OCI-LY7 (cell line): ENCODE data around the gene SREK1IP1. TPM values are rescaled to one million over a fixed set of nuclear protein-coding genes. Genes with fewer than 3 reads are reported as not detected.

Source experiments
- BruUV-seq: library from RNA; stranded (reverse); fragments of 400-500 nt; replicated peaks from 2 replicates; lab custom pipeline; 2021; lab: Mats Ljungman, UMichigan
- CTCF ChIA-PET: fragments of 300-600 bp; sonication (Branson Sonifier 250); formaldehyde crosslinking; loops from one replicate; lab custom pipeline; 2022; ENCODE audit warnings: antibody characterized with exemption; ENCODE audit not compliant: unreplicated experiment; lab: Charles Lee
- POLR2A ChIA-PET: fragments of 300-600 bp; sonication (Branson Sonifier 250); formaldehyde crosslinking; loops from one replicate; lab custom pipeline; 2022; ENCODE audit warnings: antibody characterized with exemption; lab: Charles Lee
- DNase-seq: peaks from one replicate; pipeline ENCODE4 v3.0.0-alpha.2; 2015; ENCODE audit warnings: low spot score
- H2AFZ ChIP-seq: fragments of 200-600 bp; sonication (generic), shearing (Covaris generic); 2 replicates; pipeline ENCODE4 v1.6.1; 2014; ENCODE audit warnings: mild to moderate bottlenecking, antibody characterized with exemption, low read length, moderate library complexity
- H3K27ac ChIP-seq: fragments of 200-600 bp; sonication (generic); 2 replicates; pipeline ENCODE4 v1.5.1; 2014; ENCODE audit warnings: mixed run types, low read depth, mild to moderate bottlenecking, moderate library complexity, low read length, inconsistent platforms; ENCODE audit not compliant: poor library complexity, severe bottlenecking
- H3K36me3 ChIP-seq: fragments of 200-600 bp; sonication (generic); 2 replicates; pipeline ENCODE4 v1.6.1; 2014; ENCODE audit warnings: mild to moderate bottlenecking, antibody characterized with exemption, low read length, moderate library complexity, mixed read lengths; ENCODE audit not compliant: insufficient read depth
- H3K4me1 ChIP-seq: fragments of 200-600 bp; sonication (generic); 2 replicates; pipeline ENCODE4 v1.5.1; 2014; ENCODE audit warnings: mild to moderate bottlenecking, low read length; ENCODE audit not compliant: insufficient read depth, poor library complexity, severe bottlenecking
- H3K4me2 ChIP-seq: fragments of 200-600 bp; sonication (generic); 2 replicates; pipeline ENCODE4 v1.6.1; 2014; ENCODE audit warnings: mild to moderate bottlenecking, low read length
- H3K4me3 ChIP-seq: fragments of 200-600 bp; sonication (generic); 2 replicates; pipeline ENCODE4 v1.5.1; 2014; ENCODE audit warnings: mild to moderate bottlenecking, low read depth, low read length; ENCODE audit not compliant: poor library complexity, severe bottlenecking
- H3K79me2 ChIP-seq: fragments of 200-600 bp; sonication (generic); 2 replicates; pipeline ENCODE4 v1.6.1; 2016; ENCODE audit warnings: low read depth, mild to moderate bottlenecking, low read length, moderate library complexity, mixed read lengths; ENCODE audit not compliant: insufficient read depth
- H3K9me2 ChIP-seq: fragments of 200-600 bp; sonication (generic); 2 replicates; pipeline ENCODE4 v1.6.1; 2016; ENCODE audit warnings: mild to moderate bottlenecking, low read length, mixed read lengths; ENCODE audit not compliant: insufficient read depth
- H3K9me3 ChIP-seq: fragments of 200-600 bp; sonication (generic); 2 replicates; pipeline ENCODE4 v1.6.1; 2014; ENCODE audit warnings: mild to moderate bottlenecking, mixed run types, low read length, mixed read lengths
- H4K20me1 ChIP-seq: fragments of 200-600 bp; sonication (generic); 2 replicates; pipeline ENCODE4 v1.6.1; 2014; ENCODE audit warnings: mild to moderate bottlenecking, antibody characterized with exemption, low read length, moderate library complexity, mixed read lengths; ENCODE audit not compliant: insufficient read depth
- CTCF ChIP-seq: fragments of 200-600 bp; sonication (generic); conservative IDR thresholded peaks from 2 replicates; pipeline ENCODE4 v1.5.1; 2014; ENCODE audit warnings: mild to moderate bottlenecking, antibody characterized with exemption, low read length, moderate library complexity, mixed read lengths
- EZH2phosphoT487 ChIP-seq: fragments of 200-600 bp; sonication (generic); IDR thresholded peaks from 2 replicates; pipeline ENCODE4 v1.6.1; 2018; ENCODE audit warnings: low read depth, borderline replicate concordance, mild to moderate bottlenecking, mixed run types, antibody characterized with exemption, low read length, moderate library complexity, mixed read lengths
- intact Hi-C: fragments of 100-400 bp; cut with micrococcal nuclease; formaldehyde crosslinking; loops from one replicate; pipeline ENCODE4 v1.10.0; 2022; ENCODE audit not compliant: unreplicated experiment
- total RNA-seq, 2 experiments: library from RNA; depleted of rRNA in 1 of 2; stranded (reverse); fragments of >200 nt in 1 of 2; shearing (Covaris generic) in 1 of 2; gene quantifications; 2 replicates each; pipeline ENCODE4 v1.2.3, GENCODE V29; 2014 to 2022

SREK1IP1 gene
- total RNA-seq, 2 experiments from 2014 or later, result 4.8 to 23.0 TPM

DNA sequence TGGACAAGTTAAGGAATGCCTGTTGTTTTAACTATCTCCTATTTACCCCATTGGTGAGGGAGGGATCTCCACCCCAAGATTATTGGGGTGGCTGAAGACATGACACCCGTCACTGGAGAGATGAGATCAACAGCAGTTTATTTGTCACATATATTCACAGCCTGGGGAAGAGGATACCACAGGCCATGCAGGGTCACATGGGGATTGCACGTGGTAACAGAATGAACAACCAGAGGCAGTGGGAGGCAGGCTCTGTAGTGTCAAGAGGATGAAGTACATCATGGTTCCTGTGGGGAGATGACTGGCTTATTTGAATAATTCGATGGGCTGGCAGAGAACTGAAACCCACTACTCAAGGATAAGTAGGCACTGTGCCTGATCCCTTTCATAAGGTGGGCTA is 96.8 kb downstream of the SREK1IP1 start:
- no peak for TF ChIP-seq EZH2phosphoT487
- no peak for TF ChIP-seq CTCF
- Histone ChIP-seq H2AFZ (no peak overlapping the region), H3K27ac (no peak overlapping the region), H3K79me2 (no peaks in the 10 kb centered on the region), H4K20me1 (no peaks in the 10 kb centered on the region), H3K9me3 (no peaks in the 10 kb centered on the region), H3K4me2 (no peak overlapping the region), H3K4me1 (no peaks in the 10 kb centered on the region), H3K9me2 (no peaks in the 10 kb centered on the region), H3K36me3 (no peaks in the 10 kb centered on the region), H3K4me3 (no peak overlapping the region)
- POLR2A ChIA-PET, result no interaction called here
- intact Hi-C loops, result no loop called here
- no peak for DNase-seq
- no TSS peak for BruUV-seq
- CTCF ChIA-PET, result no interaction called here

GRCh38 chr5:64670277-64670676 is 98.2 kb downstream of the SREK1IP1 start:
- H4K20me1 ChIP-seq, result no peaks in the 10 kb centered on the region
- POLR2A ChIA-PET, result interaction anchor here (0.7 kb wide), 1 partner anchor 67 kb away, joined by 4 read pairs; no protein-coding TSS in a partner anchor
- H3K9me2 ChIP-seq, result no peaks in the 10 kb centered on the region
- H2AFZ ChIP-seq, result no peak overlapping the region
- H3K4me2 ChIP-seq, result no peak overlapping the region
- H3K4me1 ChIP-seq, result no peaks in the 10 kb centered on the region
- TF ChIP-seq CTCF, result no peak
- no peak for TF ChIP-seq EZH2phosphoT487
- H3K4me3 ChIP-seq, result no peak overlapping the region
- DNase-seq, result no peak
- no peaks in the 10 kb centered on the region for H3K79me2 ChIP-seq
- no TSS peak for BruUV-seq
- CTCF ChIA-PET, result no interaction called here
- intact Hi-C loops, result no loop called here
- H3K27ac ChIP-seq, result no peak overlapping the region
- no peaks in the 10 kb centered on the region for H3K36me3 ChIP-seq
- H3K9me3 ChIP-seq, result no peaks in the 10 kb centered on the region

Other genes starting within 250 kb of the SREK1IP1 start
- gene SHISAL2B, start 78.2 kb downstream of the SREK1IP1 start, total RNA-seq (2014; rRNA removed; shearing (Covaris generic)), result not detected in 2 replicates
- not detected in 2 replicates for gene SHISAL2B, start 78.2 kb downstream of the SREK1IP1 start, total RNA-seq (2022)
- gene CWC27, start 239 bp upstream of the SREK1IP1 start, total RNA-seq (2014; rRNA removed; shearing (Covaris generic)), result 15.4 and 18.8 TPM in 2 replicates
- 33.1 and 34.4 TPM in 2 replicates for gene CWC27, start 239 bp upstream of the SREK1IP1 start, total RNA-seq (2022)